HCT116 (cell line): ENCODE data around the gene URM1. TPM values are rescaled to one million over a fixed set of nuclear protein-coding genes. Genes with fewer than 3 reads are reported as not detected.
"Not testable (repeated sequence)": the region's sequence is repeated elsewhere in the genome, so short reads cannot be mapped to it uniquely, and the experiment has no call there.

Source experiments
- ATAC-seq: fragments of 200-7000 bp; cut with Tn5 transposase; 2 replicates; pipeline ENCODE4 v1.9.1; 2020; ENCODE audit warnings: mild to moderate bottlenecking, moderate library complexity
- BruUV-seq: library from RNA; stranded (reverse); fragments of 400-500 nt; replicated peaks from 2 replicates; lab custom pipeline; 2021; lab: Mats Ljungman, UMichigan
- CTCF ChIA-PET: fragments of 300-600 bp; sonication (Branson Sonifier 250); formaldehyde crosslinking; loops from one replicate; lab custom pipeline; 2021; ENCODE audit warnings: antibody characterized with exemption; lab: Charles Lee
- POLR2A ChIA-PET: fragments of 300-600, 350-600 bp; sonication (Branson Sonifier 250); formaldehyde crosslinking; loops from one replicate; lab custom pipeline; 2021; ENCODE audit warnings: antibody characterized with exemption; lab: Charles Lee
- RAD21 ChIA-PET, 2 experiments: fragments of 300-600 bp; sonication (Branson Sonifier 250); formaldehyde crosslinking; loops; one replicate each; lab custom pipeline; 2023; ENCODE audit warnings: low total read pairs in 2 of 2; ENCODE audit not compliant: uncharacterized antibody in 2 of 2, unreplicated experiment in 2 of 2, low non-redundant PET in 1 of 2; lab: Charles Lee
- DNase-seq: peaks from one replicate; pipeline ENCODE4 v3.0.0-alpha.2; 2010; ENCODE audit warnings: low read depth, low spot score
- H2AFZ ChIP-seq: fragments of 200-600 bp; shearing (Covaris generic), sonication (generic); 2 replicates; pipeline ENCODE4 v1.6.1; 2017; ENCODE audit warnings: low read depth, mixed run types, mixed read lengths, antibody characterized with exemption, low read length; ENCODE audit not compliant: poor library complexity, severe bottlenecking
- H3K27ac ChIP-seq: 2 replicates; pipeline ENCODE4 v1.5.1; 2012; ENCODE audit warnings: low read depth, low read length
- H3K27me3 ChIP-seq: fragments of 200-600 bp; sonication (generic); 2 replicates; pipeline ENCODE4 v1.6.1; 2016; ENCODE audit warnings: mixed run types, low read length, mixed read lengths; ENCODE audit not compliant: insufficient read depth
- H3K36me3 ChIP-seq, 2 experiments: fragments of 200-500 bp in 1 of 2; fragments of 200-600 bp in 1 of 2; sonication (Bioruptor generic) in 1 of 2; sonication (generic) in 1 of 2; 2 replicates each; pipeline versions ENCODE4 v1.5.1 to v1.6.1; 2014 to 2016; ENCODE audit warnings: low read length in 2 of 2, inconsistent platforms in 1 of 2, mixed read lengths in 1 of 2, mixed run types in 1 of 2; ENCODE audit not compliant: insufficient read depth in 2 of 2, control insufficient read depth in 1 of 2
- H3K4me1 ChIP-seq, 2 experiments: fragments of 200-600 bp in 1 of 2; sonication (generic) in 1 of 2; 2 replicates each; pipeline versions ENCODE4 v1.5.1 to v1.6.1; 2012 to 2017; ENCODE audit warnings: low read length in 2 of 2, inconsistent platforms in 1 of 2, mild to moderate bottlenecking in 1 of 2, mixed read lengths in 1 of 2, mixed run types in 1 of 2, moderate library complexity in 1 of 2; ENCODE audit not compliant: insufficient read depth in 2 of 2, control insufficient read depth in 1 of 2
- H3K4me2 ChIP-seq: fragments of 200-600 bp; sonication (generic); 2 replicates; pipeline ENCODE4 v1.6.1; 2017; ENCODE audit warnings: mixed run types, low read length, mixed read lengths
- H3K4me3 ChIP-seq, 2 experiments: fragments of 200-600 bp in 1 of 2; sonication (generic) in 1 of 2; replicated peaks in 1 of 2; 2 replicates each; pipeline ENCODE4 v1.5.1; 2011 to 2016; ENCODE audit warnings: low read length in 2 of 2, control low read depth in 1 of 2, low read depth in 1 of 2, mild to moderate bottlenecking in 1 of 2, mixed read lengths in 1 of 2, mixed run types in 1 of 2
- H3K79me2 ChIP-seq: fragments of 200-600 bp; sonication (generic); 2 replicates; pipeline ENCODE4 v1.6.1; 2017; ENCODE audit warnings: mild to moderate bottlenecking, mixed run types, low read length, moderate library complexity, mixed read lengths; ENCODE audit not compliant: insufficient read depth
- H3K9ac ChIP-seq: fragments of 200-600 bp; sonication (generic); 2 replicates; pipeline ENCODE4 v1.6.1; 2016; ENCODE audit warnings: low read length, mixed read lengths
- H3K9me2 ChIP-seq: fragments of 200-600 bp; sonication (generic), shearing (Covaris generic); 2 replicates; pipeline ENCODE4 v1.6.1; 2017; ENCODE audit warnings: mixed run types, mild to moderate bottlenecking, moderate library complexity; ENCODE audit not compliant: insufficient read depth
- H3K9me3 ChIP-seq, 2 experiments: fragments of 200-500 bp in 1 of 2; fragments of 200-600 bp in 1 of 2; sonication (Bioruptor generic) in 1 of 2; sonication (generic) in 1 of 2; 2 replicates each; pipeline ENCODE4 v1.6.1; 2014 to 2017; ENCODE audit warnings: low read length in 2 of 2, mixed read lengths in 2 of 2, inconsistent platforms in 1 of 2, low read depth in 1 of 2, mild to moderate bottlenecking in 1 of 2, mixed run types in 1 of 2, moderate library complexity in 1 of 2; ENCODE audit not compliant: control insufficient read depth in 1 of 2, insufficient read depth in 1 of 2
- H4K20me1 ChIP-seq: fragments of 200-600 bp; sonication (generic), shearing (Covaris generic); 2 replicates; pipeline ENCODE4 v1.6.1; 2017; ENCODE audit warnings: mixed run types, mild to moderate bottlenecking, moderate library complexity; ENCODE audit not compliant: insufficient read depth
- CBX3 ChIP-seq: IDR thresholded peaks from 2 replicates; pipeline ENCODE4 v1.6.1; 2012; ENCODE audit warnings: low read depth
- EGR1 ChIP-seq: IDR thresholded peaks from 2 replicates; pipeline ENCODE4 v1.6.1; 2012; ENCODE audit warnings: low read depth
- ELF1 ChIP-seq: IDR thresholded peaks from 2 replicates; pipeline ENCODE4 v1.6.1; 2012; ENCODE audit warnings: low read depth, borderline replicate concordance
- FOSL1 ChIP-seq: IDR thresholded peaks from 2 replicates; pipeline ENCODE4 v1.6.1; 2012; ENCODE audit warnings: low read depth
- POLR2AphosphoS5 ChIP-seq: IDR thresholded peaks from 2 replicates; pipeline ENCODE4 v1.6.1; 2011; ENCODE audit warnings: mild to moderate bottlenecking, low read depth, low read length, moderate library complexity
- RAD21 ChIP-seq: IDR thresholded peaks from 2 replicates; pipeline ENCODE4 v1.6.1; 2012; ENCODE audit warnings: low read depth, mild to moderate bottlenecking
- SIN3A ChIP-seq: IDR thresholded peaks from 2 replicates; pipeline ENCODE4 v1.6.1; 2012; ENCODE audit warnings: low read depth
- SRF ChIP-seq: IDR thresholded peaks from 2 replicates; pipeline ENCODE4 v1.6.1; 2012; ENCODE audit warnings: low read depth
- ZFX ChIP-seq: fragments of 450-650 bp; IDR thresholded peaks from 2 replicates; pipeline ENCODE4 v1.6.1; 2017
- intact Hi-C: fragments of 100-400 bp; cut with micrococcal nuclease; formaldehyde crosslinking; loops from 2 replicates; pipeline ENCODE4 v1.10.0; 2022
- total RNA-seq: library from RNA; stranded (reverse); gene quantifications from one replicate; pipeline ENCODE4 v1.2.1, GENCODE V29; 2021; ENCODE audit not compliant: unreplicated experiment
- TF ChIP-seq, protein P1 (sequence below): IDR thresholded peaks from 2 replicates; pipeline ENCODE4 v1.6.1; 2011; ENCODE audit warnings: mild to moderate bottlenecking, low read length, moderate library complexity; ENCODE audit not compliant: insufficient replicate concordance; ENCODE audit errors: extremely low read depth
- TF ChIP-seq, protein P2 (sequence below): IDR thresholded peaks from 2 replicates; pipeline ENCODE4 v1.6.1; 2012

Gene URM1
- total RNA-seq, 1 experiment from 2014 or later = 51.6 TPM

DNA sequence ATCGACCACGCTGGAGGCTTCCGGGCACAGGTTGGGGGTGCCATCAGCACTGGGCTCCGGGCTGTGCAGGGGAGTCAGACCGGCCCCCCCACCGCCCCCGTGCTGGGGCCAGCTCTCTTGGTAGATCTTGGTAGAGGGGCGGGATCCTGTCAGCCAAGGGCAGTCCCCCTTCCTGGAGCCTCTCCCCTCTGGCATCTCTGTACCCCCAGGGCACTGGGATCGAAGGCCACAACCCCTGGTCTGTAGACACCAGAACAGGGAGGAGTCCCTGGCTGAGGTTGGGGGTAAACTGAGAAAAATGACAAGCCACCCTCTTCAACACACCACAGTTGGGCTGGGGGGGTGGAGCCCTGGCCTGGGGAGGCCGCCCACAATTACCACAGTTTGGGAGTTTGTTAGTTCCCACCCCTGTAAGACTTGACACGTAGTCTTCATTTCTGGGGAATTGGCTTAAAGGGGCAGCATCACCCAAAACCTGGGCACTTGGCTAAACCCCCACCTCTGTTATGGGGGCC lies 50.4 kb downstream of the URM1 start:
- Histone ChIP-seq H3K9me3 (no peaks in the 10 kb centered on the region), H3K4me1 (peaks cover 27 to 45% of the 10 kb centered on the region in 2 experiments), H4K20me1 (no peaks in the 10 kb centered on the region), H3K4me3 (peak overlapping the region; percentile 79 to 93), H3K9me2 (no peaks in the 10 kb centered on the region), H3K4me2 (peak overlapping the region; percentile 94), H3K36me3 (no peaks in the 10 kb centered on the region), H3K79me2 (no peaks in the 10 kb centered on the region), H3K9ac (peak overlapping the region; percentile 78), H3K27ac (peak overlapping the region; percentile 78), H3K27me3 (no peaks in the 10 kb centered on the region), H2AFZ (no peak overlapping the region)
- ChIA-PET RAD21 (no interaction called here), CTCF (interaction anchor here (0.5 to 2.6 kb wide), 5 partner anchors 11 to 215 kb away, joined by 3 to 21 read pairs (median 4); no protein-coding TSS in a partner anchor), POLR2A (interaction anchor here (1.3 to 1.8 kb wide), 3 partner anchors 12 to 34 kb away, joined by 3 to 5 read pairs (median 3); partner anchors contain the start of gene ODF2)
- intact Hi-C loops = no loop called here
- TF ChIP-seq CBX3 (no peak), ELF1 (no peak), EGR1 (no peak), RAD21 (no peak), POLR2AphosphoS5 (no peak), SRF (no peak), ZFX (no peak), SIN3A (no peak), FOSL1 (no peak)
- TF ChIP-seq, protein P1, sequence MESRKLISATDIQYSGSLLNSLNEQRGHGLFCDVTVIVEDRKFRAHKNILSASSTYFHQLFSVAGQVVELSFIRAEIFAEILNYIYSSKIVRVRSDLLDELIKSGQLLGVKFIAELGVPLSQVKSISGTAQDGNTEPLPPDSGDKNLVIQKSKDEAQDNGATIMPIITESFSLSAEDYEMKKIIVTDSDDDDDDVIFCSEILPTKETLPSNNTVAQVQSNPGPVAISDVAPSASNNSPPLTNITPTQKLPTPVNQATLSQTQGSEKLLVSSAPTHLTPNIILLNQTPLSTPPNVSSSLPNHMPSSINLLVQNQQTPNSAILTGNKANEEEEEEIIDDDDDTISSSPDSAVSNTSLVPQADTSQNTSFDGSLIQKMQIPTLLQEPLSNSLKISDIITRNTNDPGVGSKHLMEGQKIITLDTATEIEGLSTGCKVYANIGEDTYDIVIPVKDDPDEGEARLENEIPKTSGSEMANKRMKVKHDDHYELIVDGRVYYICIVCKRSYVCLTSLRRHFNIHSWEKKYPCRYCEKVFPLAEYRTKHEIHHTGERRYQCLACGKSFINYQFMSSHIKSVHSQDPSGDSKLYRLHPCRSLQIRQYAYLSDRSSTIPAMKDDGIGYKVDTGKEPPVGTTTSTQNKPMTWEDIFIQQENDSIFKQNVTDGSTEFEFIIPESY = no peak
- TF ChIP-seq, protein P2, sequence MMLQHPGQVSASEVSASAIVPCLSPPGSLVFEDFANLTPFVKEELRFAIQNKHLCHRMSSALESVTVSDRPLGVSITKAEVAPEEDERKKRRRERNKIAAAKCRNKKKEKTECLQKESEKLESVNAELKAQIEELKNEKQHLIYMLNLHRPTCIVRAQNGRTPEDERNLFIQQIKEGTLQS = no peak
- no TSS peak for BruUV-seq
- ATAC-seq (peak; percentile 19), DNase-seq (no peak)

DNA sequence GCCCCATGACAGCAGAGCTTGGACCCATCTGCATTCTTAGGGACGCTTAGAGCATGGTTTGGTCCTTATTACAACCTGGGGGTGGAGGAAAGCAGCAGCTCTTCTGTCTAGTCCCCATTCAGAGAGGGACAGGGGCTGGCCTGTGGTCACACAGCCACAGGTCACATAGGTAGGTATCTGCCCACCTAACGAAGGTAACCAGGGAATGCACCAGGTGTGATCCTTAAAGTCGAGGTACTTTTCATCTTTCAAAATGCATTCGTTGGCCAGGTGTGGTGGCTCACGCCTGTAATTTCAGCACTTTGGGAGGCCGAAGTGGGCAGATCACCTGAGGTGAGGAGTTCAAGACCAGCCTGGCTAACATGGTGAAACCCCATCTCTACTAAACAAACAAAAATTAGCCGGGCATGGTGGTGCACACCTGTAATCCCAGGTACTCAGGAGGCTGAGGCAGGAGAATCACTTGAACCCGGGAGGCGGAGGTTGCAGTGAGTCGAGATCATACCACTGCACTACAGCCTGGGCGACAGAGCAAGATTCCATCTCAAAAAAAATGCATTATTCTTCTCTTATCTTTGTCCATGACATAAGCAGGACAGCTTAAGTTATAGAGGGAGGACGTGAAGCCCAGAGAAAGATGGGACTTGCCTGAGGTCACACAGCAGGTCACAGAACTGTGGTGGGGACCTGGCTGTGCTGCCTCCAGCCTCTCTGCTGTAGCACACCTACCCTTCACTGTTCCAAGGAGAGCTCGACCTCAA lies 51.0 kb downstream of the URM1 start:
- POLR2A ChIA-PET = not testable (repeated sequence)

More for the DNA sequence above, 51.0 kb downstream of the URM1 start:
- H3K27me3 ChIP-seq, intact Hi-C loops, DNase-seq, H3K9me2 ChIP-seq, H4K20me1 ChIP-seq, H3K79me2 ChIP-seq, H3K36me3 ChIP-seq, RAD21 ChIA-PET, H2AFZ ChIP-seq, ATAC-seq, H3K9me3 ChIP-seq: not testable (repeated sequence)
- Histone ChIP-seq H3K4me1 (peaks cover 27 to 45% of the 10 kb centered on the region in 2 experiments), H3K4me3 (peak overlapping the region; percentile 79 to 93; a peak in 2 of 4 replicates), H3K9ac (peak overlapping the region; percentile 78; the same call in 1 of the 2 replicates), H3K4me2 (peak overlapping the region; percentile 94), H3K27ac (peak overlapping the region; percentile 78; the same call in 1 of the 2 replicates)
- BruUV-seq = TSS peak; percentile 49
- CTCF ChIA-PET = interaction anchor here (1.1 kb wide), 1 partner anchor 214 kb away, joined by 3 read pairs; no protein-coding TSS in a partner anchor
